ENCODE measurements around the gene TMEM212. TPM values are rescaled to one million over a fixed set of nuclear protein-coding genes. Genes with fewer than 3 reads are reported as not detected.

TMEM212 gene
- total RNA-seq, 1 experiment from 2014 or later: not detected

DNA sequence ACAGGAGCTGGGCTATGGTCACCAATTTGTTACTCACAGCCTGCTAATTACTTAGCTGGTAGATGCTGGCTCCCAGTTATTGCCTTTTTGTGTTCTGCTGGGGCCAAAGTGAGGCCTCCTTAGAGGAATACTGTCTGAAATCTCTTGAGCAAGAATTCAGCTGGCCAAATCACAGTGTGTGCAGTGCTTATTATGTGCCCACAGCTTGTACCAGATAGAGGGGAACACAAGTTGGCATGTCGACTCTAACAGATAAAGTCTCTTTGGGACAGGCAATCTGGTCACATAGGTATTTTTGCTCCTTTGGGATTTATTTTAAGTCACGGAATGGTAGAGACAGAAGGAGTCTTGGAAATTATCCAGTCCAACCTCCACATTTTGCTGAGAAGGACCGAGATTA is 6.3 kb upstream of the TMEM212 start:
- no peak for DNase-seq
- no peak overlapping the region for H3K14ac ChIP-seq (ENCODE audit: insufficient read depth, low read length)
- H4K5ac ChIP-seq (ENCODE audit: insufficient read length, low read depth, low read length): no peak overlapping the region
- H3T11ph ChIP-seq (ENCODE audit: low read length): no peak overlapping the region
- H3K4ac ChIP-seq (ENCODE audit: low read depth, low read length): no peak overlapping the region
- 0 out of 2 replicates have a peak, but pooled peaks cover 2% of the 10 kb centered on the region for H3K4me1 ChIP-seq (ENCODE audit: insufficient read depth, low read length)
- no peak overlapping the region for H2AFZ ChIP-seq (ENCODE audit: low read length)
- no peak overlapping the region for H2BK5ac ChIP-seq (ENCODE audit: insufficient read length, low read length)
- no peak overlapping the region for H2BK20ac ChIP-seq (ENCODE audit: low read depth, low read length, poor library complexity, severe bottlenecking)
- no peak overlapping the region for H3K23ac ChIP-seq (ENCODE audit: insufficient read length, low read depth, low read length)
- H3K79me2 ChIP-seq (ENCODE audit: insufficient read depth, low read length): no peaks in the 10 kb centered on the region
- no CpG with 5 or more reads among the region's 3 CpGs for WGBS (ENCODE audit: extremely low coverage, insufficient read length, low lambda C conversion rate)
- H3K9ac ChIP-seq (ENCODE audit: extremely low read depth, insufficient read length, low read length): no peak overlapping the region
- TF ChIP-seq, protein P1, sequence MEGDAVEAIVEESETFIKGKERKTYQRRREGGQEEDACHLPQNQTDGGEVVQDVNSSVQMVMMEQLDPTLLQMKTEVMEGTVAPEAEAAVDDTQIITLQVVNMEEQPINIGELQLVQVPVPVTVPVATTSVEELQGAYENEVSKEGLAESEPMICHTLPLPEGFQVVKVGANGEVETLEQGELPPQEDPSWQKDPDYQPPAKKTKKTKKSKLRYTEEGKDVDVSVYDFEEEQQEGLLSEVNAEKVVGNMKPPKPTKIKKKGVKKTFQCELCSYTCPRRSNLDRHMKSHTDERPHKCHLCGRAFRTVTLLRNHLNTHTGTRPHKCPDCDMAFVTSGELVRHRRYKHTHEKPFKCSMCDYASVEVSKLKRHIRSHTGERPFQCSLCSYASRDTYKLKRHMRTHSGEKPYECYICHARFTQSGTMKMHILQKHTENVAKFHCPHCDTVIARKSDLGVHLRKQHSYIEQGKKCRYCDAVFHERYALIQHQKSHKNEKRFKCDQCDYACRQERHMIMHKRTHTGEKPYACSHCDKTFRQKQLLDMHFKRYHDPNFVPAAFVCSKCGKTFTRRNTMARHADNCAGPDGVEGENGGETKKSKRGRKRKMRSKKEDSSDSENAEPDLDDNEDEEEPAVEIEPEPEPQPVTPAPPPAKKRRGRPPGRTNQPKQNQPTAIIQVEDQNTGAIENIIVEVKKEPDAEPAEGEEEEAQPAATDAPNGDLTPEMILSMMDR (conservative IDR thresholded peaks at IDR 0.05): no peak
- no peaks in the 10 kb centered on the region for H3K9me3 ChIP-seq (ENCODE audit: control insufficient read depth, low read depth, low read length)
- H4K8ac ChIP-seq (replicated peaks; ENCODE audit: insufficient read length, low read depth, low read length): no peak overlapping the region
- no peaks in the 10 kb centered on the region for H4K20me1 ChIP-seq (ENCODE audit: control insufficient read depth, insufficient read depth, insufficient read length)
- no peaks in the 10 kb centered on the region for H3K27me3 ChIP-seq (ENCODE audit: insufficient read depth, low read length)
- H2BK12ac ChIP-seq (ENCODE audit: insufficient read length, low read depth, low read length): no peak overlapping the region
- no peak overlapping the region for H2BK15ac ChIP-seq (ENCODE audit: low read depth, low read length)
- H3K56ac ChIP-seq (ENCODE audit: insufficient read length, low read depth, low read length): no peak overlapping the region
- H3K4me2 ChIP-seq (ENCODE audit: insufficient read depth, insufficient read length, low read length): no peak overlapping the region
- H3K79me1 ChIP-seq (ENCODE audit: insufficient read depth, low read depth, low read length, poor library complexity, severe bottlenecking): no peaks in the 10 kb centered on the region
- Mint-ChIP-seq H3K4me1 (peaks cover 9 to 17% of the 10 kb centered on the region in 2 experiments), H3K36me3 (ENCODE audit: insufficient read depth in 1 of 3, low read depth in 3 of 3) (no peaks in the 10 kb centered on the region), H3K27ac (no peak overlapping the region), H3K9me3 (no peaks in the 10 kb centered on the region), H3K4me3 (no peak overlapping the region), H3K27me3 (ENCODE audit: low read depth) (no peaks in the 10 kb centered on the region)
- H3K23me2 ChIP-seq (ENCODE audit: insufficient read length, low read depth, low read length, poor library complexity, severe bottlenecking): no peaks in the 10 kb centered on the region
- no peak overlapping the region for H3K27ac ChIP-seq (ENCODE audit: insufficient read length, low read depth, low read length)
- no peak overlapping the region for H3K18ac ChIP-seq (ENCODE audit: insufficient read length, low read depth, low read length)
- H4K91ac ChIP-seq (ENCODE audit: insufficient read length, low read depth, low read length): no peak overlapping the region
- no peak overlapping the region for H2AK5ac ChIP-seq (ENCODE audit: insufficient read length, low read length)
- H2BK120ac ChIP-seq (ENCODE audit: low read depth, low read length, poor library complexity, severe bottlenecking): no peak overlapping the region

Measured in H9 (cell line).